Neutrophil (primary cell): ENCODE measurements around the gene FGF12.
"Not testable (repeated sequence)": the region's sequence is repeated elsewhere in the genome, so short reads cannot be mapped to it uniquely, and the experiment has no call there.

Experiments used
- H3K27ac ChIP-seq: fragments of 200-600 bp; sonication (generic); 2 replicates; pipeline ENCODE4 v1.5.1; 2016; ENCODE audit warnings: mild to moderate bottlenecking, moderate library complexity
- H3K27me3 ChIP-seq: fragments of 200-600 bp; sonication (generic); 2 replicates; pipeline ENCODE4 v1.6.0; 2016; ENCODE audit warnings: mild to moderate bottlenecking
- H3K36me3 ChIP-seq: fragments of 200-600 bp; sonication (generic); 2 replicates; pipeline ENCODE4 v1.5.1; 2017
- H3K4me1 ChIP-seq, 2 experiments: fragments of 200-600 bp in 1 of 2; sonication (generic) in 1 of 2; 1 replicate in 1 of 2; 2 replicates in 1 of 2; pipeline versions ENCODE4 v1.5.1 to v1.6.1; 2013 to 2016; ENCODE audit warnings: low read depth in 1 of 2, low read length in 1 of 2, mild to moderate bottlenecking in 1 of 2, moderate library complexity in 1 of 2; ENCODE audit not compliant: control insufficient read depth in 1 of 2, insufficient read depth in 1 of 2
- H3K4me3 ChIP-seq, 2 experiments: fragments of 200-600 bp in 1 of 2; sonication (generic) in 1 of 2; 1 replicate in 1 of 2; 2 replicates in 1 of 2; pipeline ENCODE4 v1.5.1; 2013 to 2016; ENCODE audit warnings: low read depth in 1 of 2, low read length in 1 of 2, mild to moderate bottlenecking in 1 of 2, moderate library complexity in 1 of 2
- H3K9me3 ChIP-seq: fragments of 200-600 bp; sonication (generic); 2 replicates; pipeline ENCODE4 v1.5.1; 2016
- TF ChIP-seq, protein P1 (sequence below): fragments of 200-600 bp; sonication (generic); IDR thresholded peaks from 2 replicates; pipeline ENCODE4 v1.5.1; 2016; ENCODE audit warnings: antibody characterized with exemption

FGF12 gene

DNA sequence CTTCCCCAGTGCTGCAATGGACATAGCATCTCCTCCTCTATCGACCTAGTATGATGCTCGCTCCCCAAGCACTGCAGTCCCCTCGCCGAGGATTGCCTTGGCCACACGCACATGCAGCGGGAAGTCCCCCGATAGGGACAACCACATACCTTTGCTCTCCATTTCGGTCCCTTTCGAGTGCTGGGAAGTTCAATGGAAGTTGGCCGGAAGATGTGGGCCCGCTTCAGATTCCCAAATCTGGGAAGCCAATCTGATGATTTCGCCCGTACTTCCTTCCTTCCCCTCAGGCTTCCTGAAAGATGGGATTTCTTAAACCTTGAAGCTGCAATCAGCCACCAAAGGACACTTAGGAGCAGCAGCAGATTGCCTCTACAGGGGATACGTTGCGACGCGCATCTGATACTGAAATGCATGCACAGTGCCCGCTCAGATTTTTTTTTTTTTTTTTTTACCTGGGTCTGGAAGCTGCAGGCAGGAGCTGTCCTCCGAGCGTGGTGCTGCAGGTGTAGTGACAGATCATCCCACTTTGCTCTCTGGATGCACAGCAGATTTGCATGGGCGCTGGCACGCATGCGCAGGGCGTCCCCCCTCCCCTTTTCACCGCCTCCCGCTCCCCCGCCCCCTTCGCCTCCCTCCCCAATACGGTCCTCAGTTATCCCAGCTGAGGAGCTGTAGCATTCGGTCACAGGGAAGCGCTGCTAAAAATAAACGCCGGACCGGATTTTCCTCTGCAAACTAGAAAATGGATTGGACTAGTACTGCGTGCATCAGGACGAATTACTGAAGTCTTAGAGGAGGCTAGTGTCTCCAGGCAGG is at the start of gene FGF12:
FGF12 (minus strand) TSS at position 510 of the 816 bp plus-strand sequence.
- H3K36me3 ChIP-seq: no peaks in the 10 kb centered on the region
- no peaks in the 10 kb centered on the region for H3K4me1 ChIP-seq
- TF ChIP-seq, protein P1, sequence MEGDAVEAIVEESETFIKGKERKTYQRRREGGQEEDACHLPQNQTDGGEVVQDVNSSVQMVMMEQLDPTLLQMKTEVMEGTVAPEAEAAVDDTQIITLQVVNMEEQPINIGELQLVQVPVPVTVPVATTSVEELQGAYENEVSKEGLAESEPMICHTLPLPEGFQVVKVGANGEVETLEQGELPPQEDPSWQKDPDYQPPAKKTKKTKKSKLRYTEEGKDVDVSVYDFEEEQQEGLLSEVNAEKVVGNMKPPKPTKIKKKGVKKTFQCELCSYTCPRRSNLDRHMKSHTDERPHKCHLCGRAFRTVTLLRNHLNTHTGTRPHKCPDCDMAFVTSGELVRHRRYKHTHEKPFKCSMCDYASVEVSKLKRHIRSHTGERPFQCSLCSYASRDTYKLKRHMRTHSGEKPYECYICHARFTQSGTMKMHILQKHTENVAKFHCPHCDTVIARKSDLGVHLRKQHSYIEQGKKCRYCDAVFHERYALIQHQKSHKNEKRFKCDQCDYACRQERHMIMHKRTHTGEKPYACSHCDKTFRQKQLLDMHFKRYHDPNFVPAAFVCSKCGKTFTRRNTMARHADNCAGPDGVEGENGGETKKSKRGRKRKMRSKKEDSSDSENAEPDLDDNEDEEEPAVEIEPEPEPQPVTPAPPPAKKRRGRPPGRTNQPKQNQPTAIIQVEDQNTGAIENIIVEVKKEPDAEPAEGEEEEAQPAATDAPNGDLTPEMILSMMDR: no peak
- H3K27ac ChIP-seq: no peak within 1 kb of the TSS
- H3K4me3 ChIP-seq: no peak within 1 kb of the TSS
- peaks cover 27% of the 10 kb centered on the region for H3K27me3 ChIP-seq
- no peaks in the 10 kb centered on the region for H3K9me3 ChIP-seq

DNA sequence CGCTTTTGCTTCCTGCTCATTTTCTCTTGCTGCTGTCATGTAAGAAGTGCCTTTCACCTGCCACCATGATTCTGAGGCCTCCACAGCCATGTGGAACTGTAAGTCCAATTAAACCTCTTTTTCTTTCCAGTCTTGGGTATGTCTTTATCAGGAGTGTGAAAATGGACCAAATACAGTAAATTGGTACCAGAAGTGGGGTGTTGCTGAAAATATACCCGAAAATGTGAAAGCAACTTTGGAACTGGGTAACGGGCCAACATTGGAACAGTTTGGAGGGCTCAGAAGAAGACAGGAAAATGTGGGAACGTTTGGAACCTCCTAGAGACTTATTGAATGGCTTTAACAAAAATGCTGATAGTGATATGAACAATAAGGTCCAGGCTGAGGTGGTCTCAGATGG is 47.0 kb upstream of the FGF12 start:
- H3K36me3 ChIP-seq, H3K27ac ChIP-seq, H3K4me1 ChIP-seq, H3K4me3 ChIP-seq, H3K9me3 ChIP-seq, H3K27me3 ChIP-seq: not testable (repeated sequence)

DNA sequence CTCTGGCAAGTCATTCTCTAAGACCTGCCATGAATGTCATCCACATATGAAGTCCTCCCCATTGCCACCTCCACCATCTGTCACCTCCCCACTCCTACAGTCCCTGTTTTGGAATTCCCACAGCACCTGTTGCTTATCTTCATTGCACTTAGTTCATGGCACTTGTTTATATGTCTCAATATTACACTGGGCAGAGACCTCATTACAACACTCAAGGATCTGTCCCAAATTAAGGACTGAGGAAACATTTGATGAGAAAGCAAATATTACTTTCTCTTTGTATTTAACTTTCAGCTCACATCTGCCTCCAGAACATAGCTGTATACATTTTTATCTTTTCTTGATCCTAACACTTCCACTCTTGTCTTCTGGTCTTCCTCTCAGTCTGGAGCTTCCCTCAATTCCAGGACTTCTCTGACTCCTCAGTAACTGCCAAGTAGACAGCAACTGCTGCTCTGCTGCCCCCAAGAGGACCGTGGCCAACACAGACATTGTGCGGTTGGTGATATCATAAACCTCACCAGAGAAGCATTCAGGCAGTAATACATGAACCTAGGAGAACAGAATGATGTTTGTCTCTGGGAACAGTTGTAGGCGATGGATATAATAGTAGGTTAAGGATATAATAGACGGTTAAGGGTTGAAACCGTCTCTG is 45.0 kb upstream of the FGF12 start:
- TF ChIP-seq, protein P1: no peak
- Histone ChIP-seq H3K27me3 (no peaks in the 10 kb centered on the region), H3K36me3 (no peaks in the 10 kb centered on the region), H3K27ac (no peak overlapping the region), H3K9me3 (no peaks in the 10 kb centered on the region), H3K4me3 (no peak overlapping the region), H3K4me1 (no peaks in the 10 kb centered on the region)

DNA sequence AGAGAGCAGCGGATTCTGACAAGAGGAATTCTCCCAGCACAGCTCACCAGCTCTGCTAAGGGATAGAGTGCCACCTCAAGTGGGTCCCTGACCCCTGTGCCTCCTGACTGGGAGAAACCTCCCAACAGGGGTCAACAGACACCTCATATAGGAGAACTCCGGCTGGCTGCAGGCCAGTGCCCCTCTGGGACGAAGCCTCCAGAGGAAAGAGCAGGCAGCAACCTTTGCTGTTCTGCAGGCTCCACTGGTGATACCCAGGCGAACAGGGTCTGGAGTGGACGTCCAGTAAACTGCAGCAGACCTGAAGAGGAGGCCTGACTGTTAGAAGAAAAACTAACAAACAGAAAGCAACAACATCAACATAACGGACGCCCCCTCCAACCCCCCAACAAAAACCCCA is 31.3 kb upstream of the FGF12 start:
- Histone ChIP-seq H3K27me3 (no peaks in the 10 kb centered on the region), H3K4me1 (no peaks in the 10 kb centered on the region)

DNA sequence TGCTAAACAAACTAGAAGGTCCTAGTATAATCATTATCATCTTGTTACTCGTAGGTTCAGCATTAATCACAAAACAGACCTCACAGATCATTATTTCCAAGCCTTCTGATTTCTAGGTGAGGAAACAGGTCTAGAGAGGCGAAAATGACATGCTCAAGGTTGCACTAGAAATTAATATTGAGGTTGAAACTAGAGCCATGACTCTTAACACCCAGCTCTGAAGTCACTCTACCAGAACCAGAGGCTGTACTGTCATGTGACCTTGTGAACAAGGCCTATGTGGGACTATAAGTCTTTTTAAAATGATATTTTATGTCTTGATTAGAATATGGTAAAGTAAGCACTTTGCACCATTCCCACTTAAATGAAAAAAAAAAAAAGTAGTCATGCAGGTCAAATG is 23.8 kb upstream of the FGF12 start:
- Histone ChIP-seq H3K27me3 (no peaks in the 10 kb centered on the region), H3K9me3 (no peaks in the 10 kb centered on the region)
- TF ChIP-seq, protein P1: no peak

More for the DNA sequence above, 31.3 kb upstream of the FGF12 start:
- TF ChIP-seq, protein P1: no peak
- H3K9me3 ChIP-seq: no peaks in the 10 kb centered on the region
- no peak overlapping the region for H3K4me3 ChIP-seq
- H3K27ac ChIP-seq: no peak overlapping the region
- H3K36me3 ChIP-seq: no peaks in the 10 kb centered on the region

DNA sequence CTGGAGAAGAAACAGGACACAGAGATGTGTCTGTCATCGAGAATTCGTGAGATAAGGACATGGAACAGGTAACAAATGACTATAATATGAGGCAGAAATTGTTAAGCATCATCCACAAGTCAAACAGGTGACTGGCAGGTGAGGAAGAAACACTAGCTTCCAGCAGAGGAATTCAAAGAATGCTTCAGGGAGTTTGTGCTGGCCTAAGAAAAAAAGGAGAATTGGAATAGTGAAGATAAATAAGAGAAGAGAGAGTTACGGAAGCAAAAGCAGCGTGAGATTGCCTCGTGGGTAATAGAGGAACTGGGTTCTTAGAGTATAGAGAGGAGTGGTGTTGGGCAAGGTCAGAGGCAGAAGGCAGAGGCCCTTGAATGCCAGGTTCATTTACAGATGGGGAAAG is 22.9 kb upstream of the FGF12 start:
- Histone ChIP-seq H3K36me3 (no peaks in the 10 kb centered on the region), H3K27me3 (no peaks in the 10 kb centered on the region), H3K4me3 (no peak overlapping the region), H3K27ac (no peak overlapping the region), H3K9me3 (no peaks in the 10 kb centered on the region), H3K4me1 (no peaks in the 10 kb centered on the region)
- TF ChIP-seq, protein P1: no peak

More for the DNA sequence above, 23.8 kb upstream of the FGF12 start:
- H3K36me3 ChIP-seq: no peaks in the 10 kb centered on the region
- H3K27ac ChIP-seq: no peak overlapping the region
- H3K4me1 ChIP-seq: no peaks in the 10 kb centered on the region
- H3K4me3 ChIP-seq: no peak overlapping the region
